Measurements from ENCODE around the gene TRIM61. TPM values are rescaled to one million over a fixed set of nuclear protein-coding genes. Genes with fewer than 3 reads are reported as not detected.
"Not testable (repeated sequence)": the region's sequence is repeated elsewhere in the genome, so short reads cannot be mapped to it uniquely, and the experiment has no call there.

The TRIM61 gene
- total RNA-seq, 1 experiment from 2014 or later, result 0.26 TPM

DNA sequence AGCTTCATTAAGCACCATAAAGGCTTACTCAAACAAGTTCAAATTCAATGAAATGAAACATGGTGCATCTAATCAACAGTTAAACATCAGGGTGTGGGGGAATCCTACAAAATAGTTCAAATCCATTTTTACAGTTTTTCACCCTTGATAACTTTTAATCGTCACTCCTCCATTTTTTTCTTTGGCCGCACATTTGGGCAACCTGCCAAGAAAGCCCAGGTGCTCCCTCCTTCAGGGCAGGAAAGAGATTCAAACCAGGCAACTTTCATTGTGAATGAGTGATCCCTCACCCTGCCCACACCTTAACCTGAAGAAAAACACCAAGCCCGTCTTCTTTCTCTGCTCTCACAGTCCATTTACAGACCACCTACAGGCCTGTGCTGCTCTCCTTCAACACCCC is 24.9 kb downstream of the TRIM61 start:
- H3K9me3 Mint-ChIP-seq (ENCODE audit: unreplicated experiment), result no peaks in the 10 kb centered on the region
- peaks cover 11% of the 10 kb centered on the region for H3K4me1 Mint-ChIP-seq (ENCODE audit: insufficient read depth, unreplicated experiment)
- no TSS peak for BruUV-seq (replicated peaks)
- no peak overlapping the region for H3K4me3 Mint-ChIP-seq (ENCODE audit: unreplicated experiment)
- TF ChIP-seq CTCF (IDR thresholded peaks at IDR 0.05; ENCODE audit: unreplicated experiment), result no peak
- no peak for DNase-seq (ENCODE audit: unreplicated experiment)
- ChIA-PET POLR2A (no interaction called here), CTCF (interaction anchor here (1.1 to 7.3 kb wide), 2 partner anchors 9 to 14 kb away, joined by 3 to 72 read pairs; no protein-coding TSS in a partner anchor)
- intact Hi-C loops (cut with micrococcal nuclease), result no loop called here
- no peak overlapping the region for H3K27ac Mint-ChIP-seq (ENCODE audit: low read depth, unreplicated experiment)
- H3K27me3 Mint-ChIP-seq (ENCODE audit: insufficient read depth, unreplicated experiment), result no peaks in the 10 kb centered on the region
- H3K36me3 Mint-ChIP-seq (ENCODE audit: insufficient read depth, unreplicated experiment), result no peaks in the 10 kb centered on the region

- no peak overlapping the region for H3K27ac Mint-ChIP-seq (ENCODE audit: low read depth, unreplicated experiment)
- no peaks in the 10 kb centered on the region for H3K27me3 Mint-ChIP-seq (ENCODE audit: insufficient read depth, unreplicated experiment)
- CTCF ChIA-PET, result interaction anchor here (0.6 to 7.3 kb wide), 12 partner anchors 9 to 181 kb away, joined by 3 to 72 read pairs (median 3); no protein-coding TSS in a partner anchor
- BruUV-seq (replicated peaks), result no TSS peak
- H3K36me3 Mint-ChIP-seq (ENCODE audit: insufficient read depth, unreplicated experiment), result no peaks in the 10 kb centered on the region
- peak; percentile 32 for TF ChIP-seq CTCF (IDR thresholded peaks at IDR 0.05; ENCODE audit: unreplicated experiment)
- no peak for DNase-seq (ENCODE audit: unreplicated experiment)
- H3K9me3 Mint-ChIP-seq (ENCODE audit: unreplicated experiment), result no peaks in the 10 kb centered on the region
- H3K4me1 Mint-ChIP-seq (ENCODE audit: insufficient read depth, unreplicated experiment), result no peaks in the 10 kb centered on the region
- POLR2A ChIA-PET, result interaction anchor here (0.6 to 1.7 kb wide), 4 partner anchors 10 to 170 kb away, joined by 3 to 4 read pairs (median 4); no protein-coding TSS in a partner anchor
- no peak overlapping the region for H3K4me3 Mint-ChIP-seq (ENCODE audit: unreplicated experiment)
- intact Hi-C loops (cut with micrococcal nuclease), result no loop called here
Measured at GRCh38 chr4:164949448-164950143, 27.9 kb downstream of the TRIM61 start.

- no peak for TF ChIP-seq CTCF (IDR thresholded peaks at IDR 0.05; ENCODE audit: unreplicated experiment)
- no peak for DNase-seq (ENCODE audit: unreplicated experiment)
- no TSS peak for BruUV-seq (replicated peaks)
- H3K27me3 Mint-ChIP-seq (ENCODE audit: insufficient read depth, unreplicated experiment), result no peaks in the 10 kb centered on the region
- intact Hi-C loops (cut with micrococcal nuclease), result loop anchor here (1.0 kb wide), 1 partner anchor 10 kb away; no protein-coding TSS in a partner anchor
- H3K4me3 Mint-ChIP-seq (ENCODE audit: unreplicated experiment), result no peak overlapping the region
- H3K36me3 Mint-ChIP-seq (ENCODE audit: insufficient read depth, unreplicated experiment), result no peaks in the 10 kb centered on the region
- no peaks in the 10 kb centered on the region for H3K4me1 Mint-ChIP-seq (ENCODE audit: insufficient read depth, unreplicated experiment)
- H3K9me3 Mint-ChIP-seq (ENCODE audit: unreplicated experiment), result no peaks in the 10 kb centered on the region
- ChIA-PET CTCF (interaction anchor here (0.6 to 7.3 kb wide), 9 partner anchors 9 to 180 kb away, joined by 3 to 72 read pairs (median 5); no protein-coding TSS in a partner anchor), POLR2A (interaction anchor here (1.7 kb wide), 1 partner anchor 169 kb away, joined by 4 read pairs; no protein-coding TSS in a partner anchor)
- no peak overlapping the region for H3K27ac Mint-ChIP-seq (ENCODE audit: low read depth, unreplicated experiment)
Measured at GRCh38 chr4:164948975-164949374, 28.5 kb downstream of the TRIM61 start.

- not testable (repeated sequence) for H3K9me3 Mint-ChIP-seq (ENCODE audit: unreplicated experiment); H3K4me3 Mint-ChIP-seq (ENCODE audit: unreplicated experiment); DNase-seq (ENCODE audit: unreplicated experiment); BruUV-seq (replicated peaks); H3K36me3 Mint-ChIP-seq (ENCODE audit: insufficient read depth, unreplicated experiment); H3K27me3 Mint-ChIP-seq (ENCODE audit: insufficient read depth, unreplicated experiment); H3K4me1 Mint-ChIP-seq (ENCODE audit: insufficient read depth, unreplicated experiment); H3K27ac Mint-ChIP-seq (ENCODE audit: low read depth, unreplicated experiment)
- CTCF ChIA-PET, result interaction anchor here (0.6 to 7.3 kb wide), 9 partner anchors 9 to 654 kb away, joined by 3 to 72 read pairs (median 4); no protein-coding TSS in a partner anchor
- intact Hi-C loops (cut with micrococcal nuclease), result loop anchor here (1.0 kb wide), 1 partner anchor 9 kb away; no protein-coding TSS in a partner anchor
- POLR2A ChIA-PET, result interaction anchor here (1.3 to 1.4 kb wide), 3 partner anchors 8 to 11 kb away, joined by 4 to 8 read pairs (median 6); no protein-coding TSS in a partner anchor
Measured at GRCh38 chr4:164948006-164948405, 29.5 kb downstream of the TRIM61 start.

Data from MCF 10A (cell line).